Keratinocyte (primary cell): ENCODE measurements around the gene ALDH9A1. TPM values are rescaled to one million over a fixed set of nuclear protein-coding genes. Genes with fewer than 3 reads are reported as not detected.

Experiments
- DNase-seq: peaks from one replicate; pipeline ENCODE4 v3.0.0-alpha.2; 2011; ENCODE audit warnings: low read depth, missing footprints, low spot score
- FAIRE-seq: peaks from 2 replicates; lab custom pipeline; 2011; peaks lifted over from hg19 to GRCh38; lab: Jason Lieb, UNC
- H2AFZ ChIP-seq: 2 replicates; pipeline ENCODE4 v1.6.0; 2012; ENCODE audit warnings: low read length, control low read depth, inconsistent platforms; ENCODE audit not compliant: control insufficient read depth
- H3K27ac ChIP-seq: 2 replicates; pipeline ENCODE4 v1.5.1; 2011; ENCODE audit warnings: low read length; ENCODE audit not compliant: control insufficient read depth, insufficient read depth
- H3K27me3 ChIP-seq: 3 replicates; pipeline ENCODE4 v1.6.0; 2011; ENCODE audit warnings: low read length; ENCODE audit not compliant: control insufficient read depth, insufficient read depth; ENCODE audit errors: extremely low read depth
- H3K36me3 ChIP-seq, 2 experiments: 2 replicates in 1 of 2; 3 replicates in 1 of 2; pipeline ENCODE4 v1.5.1; 2011; ENCODE audit warnings: low read length in 2 of 2, mild to moderate bottlenecking in 1 of 2; ENCODE audit not compliant: control insufficient read depth in 2 of 2, insufficient read depth in 2 of 2; ENCODE audit errors: extremely low read depth in 1 of 2
- H3K4me1 ChIP-seq: 3 replicates; pipeline ENCODE4 v1.5.1; 2011; ENCODE audit warnings: low read length; ENCODE audit not compliant: control insufficient read depth, insufficient read depth; ENCODE audit errors: extremely low read depth
- H3K4me2 ChIP-seq: 3 replicates; pipeline ENCODE4 v1.6.0; 2011; ENCODE audit warnings: low read depth, low read length; ENCODE audit not compliant: control insufficient read depth, insufficient read depth; ENCODE audit errors: extremely low read depth
- H3K4me3 ChIP-seq, 3 experiments: fragments of 200-600 bp in 1 of 3; sonication (generic) in 1 of 3; 2 replicates in 2 of 3; 3 replicates in 1 of 3; pipeline ENCODE4 v1.5.1; 2011 to 2016; ENCODE audit warnings: low read length in 3 of 3, mild to moderate bottlenecking in 3 of 3, control low read depth in 2 of 3, inconsistent platforms in 1 of 3, low read depth in 1 of 3, mixed read lengths in 1 of 3, mixed run types in 1 of 3, moderate library complexity in 1 of 3; ENCODE audit not compliant: control insufficient read depth in 2 of 3, insufficient read depth in 2 of 3; ENCODE audit errors: extremely low read depth in 1 of 3
- H3K79me2 ChIP-seq: 2 replicates; pipeline ENCODE4 v1.6.0; 2012; ENCODE audit warnings: low read length; ENCODE audit not compliant: control insufficient read depth, insufficient read depth
- H3K9ac ChIP-seq: 3 replicates; pipeline ENCODE4 v1.6.0; 2011; ENCODE audit warnings: low read length; ENCODE audit not compliant: control insufficient read depth, insufficient read depth; ENCODE audit errors: extremely low read depth
- H3K9me1 ChIP-seq: 3 replicates; pipeline ENCODE4 v1.6.0; 2011; ENCODE audit warnings: low read length; ENCODE audit not compliant: control insufficient read depth, insufficient read depth; ENCODE audit errors: extremely low read depth
- H3K9me3 ChIP-seq: 2 replicates; pipeline ENCODE4 v1.5.1; 2012; ENCODE audit warnings: low read depth, low read length; ENCODE audit not compliant: control insufficient read depth
- H4K20me1 ChIP-seq: 3 replicates; pipeline ENCODE4 v1.6.0; 2011; ENCODE audit warnings: low read length; ENCODE audit not compliant: control insufficient read depth, insufficient read depth; ENCODE audit errors: extremely low read depth
- EZH2 ChIP-seq: IDR thresholded peaks from one replicate; pipeline ENCODE4 v1.6.1; 2012; ENCODE audit warnings: inconsistent platforms, mild to moderate bottlenecking, low read length, moderate library complexity
- dilution Hi-C: fragments of 300-500 bp; cut with MboI; formaldehyde crosslinking; loops from one replicate; pipeline ENCODE4 v1.7.0; 2020; ENCODE audit warnings: low sequenced_read_pairs; ENCODE audit not compliant: extremely low pct_ligation_motif_present
- polyA plus RNA-seq, 5 experiments: library from polyadenylated mRNA; depleted of rRNA in 3 of 5; stranded (reverse) in 3 of 5; stranded (forward) in 1 of 5; unstranded in 1 of 5; fragments of >200 nt; gene quantifications; 1 replicate in 1 of 5; 2 replicates in 3 of 5; 3 replicates in 1 of 5; pipeline versions ENCODE4 v1.2.1 to v1.2.3, GENCODE V29; 2011 to 2012; ENCODE audit warnings: missing spikeins in 2 of 5, low read depth in 1 of 5, low replicate concordance in 1 of 5
- TF ChIP-seq, protein P1 (sequence below), 3 experiments: IDR thresholded peaks in 1 of 3; conservative IDR thresholded peaks in 1 of 3; optimal IDR thresholded peaks in 1 of 3; 2 replicates in 2 of 3; 3 replicates in 1 of 3; pipeline versions ENCODE3 to v1.5.1; 2011; ENCODE audit warnings: low read length in 3 of 3, mild to moderate bottlenecking in 3 of 3, moderate library complexity in 2 of 3, control low read depth in 1 of 3, inconsistent platforms in 1 of 3; ENCODE audit not compliant: insufficient read depth in 2 of 3; ENCODE audit errors: extremely low read depth in 1 of 3

Gene ALDH9A1
- polyA plus RNA-seq, 1 donor (not counting 4 experiments of a cell fraction or from before 2014, with no cell fraction given) = 77.4 TPM

DNA sequence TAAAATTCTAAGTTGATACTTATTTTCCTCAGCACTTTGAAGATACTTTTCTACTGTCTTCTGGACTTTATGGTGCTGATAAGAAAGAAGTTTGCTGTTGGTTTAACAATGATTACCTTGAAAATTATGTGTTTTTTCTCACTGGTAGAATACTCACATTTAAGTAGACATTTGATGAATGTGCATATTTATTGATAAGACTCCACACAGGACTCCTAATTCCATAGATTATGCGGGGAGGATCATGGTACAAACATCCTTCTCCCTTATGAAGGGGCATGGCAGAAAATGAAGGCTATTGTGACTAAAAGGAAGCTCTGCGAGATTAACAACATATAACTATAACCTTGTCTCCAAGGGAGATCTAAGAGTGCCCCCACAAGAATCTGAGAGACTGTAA, 28.5 kb upstream of the ALDH9A1 start:
- H3K36me3 ChIP-seq = peaks cover 0 to 2% of the 10 kb centered on the region in 2 experiments
- no peaks in the 10 kb centered on the region for H4K20me1 ChIP-seq
- no peak overlapping the region for H3K9ac ChIP-seq
- H3K4me3 ChIP-seq = no peak overlapping the region
- TF ChIP-seq EZH2 = no peak
- TF ChIP-seq, protein P1, sequence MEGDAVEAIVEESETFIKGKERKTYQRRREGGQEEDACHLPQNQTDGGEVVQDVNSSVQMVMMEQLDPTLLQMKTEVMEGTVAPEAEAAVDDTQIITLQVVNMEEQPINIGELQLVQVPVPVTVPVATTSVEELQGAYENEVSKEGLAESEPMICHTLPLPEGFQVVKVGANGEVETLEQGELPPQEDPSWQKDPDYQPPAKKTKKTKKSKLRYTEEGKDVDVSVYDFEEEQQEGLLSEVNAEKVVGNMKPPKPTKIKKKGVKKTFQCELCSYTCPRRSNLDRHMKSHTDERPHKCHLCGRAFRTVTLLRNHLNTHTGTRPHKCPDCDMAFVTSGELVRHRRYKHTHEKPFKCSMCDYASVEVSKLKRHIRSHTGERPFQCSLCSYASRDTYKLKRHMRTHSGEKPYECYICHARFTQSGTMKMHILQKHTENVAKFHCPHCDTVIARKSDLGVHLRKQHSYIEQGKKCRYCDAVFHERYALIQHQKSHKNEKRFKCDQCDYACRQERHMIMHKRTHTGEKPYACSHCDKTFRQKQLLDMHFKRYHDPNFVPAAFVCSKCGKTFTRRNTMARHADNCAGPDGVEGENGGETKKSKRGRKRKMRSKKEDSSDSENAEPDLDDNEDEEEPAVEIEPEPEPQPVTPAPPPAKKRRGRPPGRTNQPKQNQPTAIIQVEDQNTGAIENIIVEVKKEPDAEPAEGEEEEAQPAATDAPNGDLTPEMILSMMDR (optimal IDR thresholded peaks at IDR 0.05 in 1 of 3, IDR thresholded peaks at IDR 0.05 in 1 of 3, conservative IDR thresholded peaks at IDR 0.05 in 1 of 3; ENCODE audit: extremely low read depth in 1 of 3, insufficient read depth in 2 of 3, low read length in 3 of 3) = no peak
- no peak overlapping the region for H3K4me2 ChIP-seq
- FAIRE-seq (no peak), DNase-seq (no peak)
- H2AFZ ChIP-seq = no peak overlapping the region
- no peaks in the 10 kb centered on the region for H3K9me3 ChIP-seq
- H3K9me1 ChIP-seq = no peaks in the 10 kb centered on the region
- no peak overlapping the region for H3K27ac ChIP-seq
- no peaks in the 10 kb centered on the region for H3K79me2 ChIP-seq
- H3K27me3 ChIP-seq = no peaks in the 10 kb centered on the region
- dilution Hi-C loops = no loop called here
- no peaks in the 10 kb centered on the region for H3K4me1 ChIP-seq

DNA sequence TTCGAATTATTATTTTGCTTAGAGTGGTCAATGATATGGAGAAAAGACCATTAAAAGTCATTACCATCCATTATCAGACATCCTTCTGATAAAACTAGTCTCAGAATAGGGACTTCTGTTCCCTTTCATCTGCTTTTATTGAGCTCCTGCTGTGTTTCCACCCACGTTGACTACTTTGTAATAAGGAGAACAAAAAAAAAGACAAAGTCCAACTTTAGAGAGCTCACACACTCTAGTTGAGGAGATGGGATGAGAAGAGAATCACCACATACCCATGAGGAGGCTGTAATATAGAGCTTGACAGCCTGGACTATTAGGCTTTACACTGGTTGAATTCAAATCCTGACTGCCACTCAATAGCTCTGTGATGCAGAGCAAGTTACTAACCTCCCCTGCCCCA, 27.8 kb upstream of the ALDH9A1 start:
- no peak for TF ChIP-seq EZH2
- TF ChIP-seq, protein P1 (optimal IDR thresholded peaks at IDR 0.05 in 1 of 3, IDR thresholded peaks at IDR 0.05 in 1 of 3, conservative IDR thresholded peaks at IDR 0.05 in 1 of 3; ENCODE audit: extremely low read depth in 1 of 3, insufficient read depth in 2 of 3, low read length in 3 of 3) = no peak
- Histone ChIP-seq H3K9me1 (no peaks in the 10 kb centered on the region), H3K4me2 (no peak overlapping the region), H3K4me3 (no peak overlapping the region), H2AFZ (no peak overlapping the region), H3K79me2 (no peaks in the 10 kb centered on the region), H3K4me1 (no peaks in the 10 kb centered on the region), H3K9me3 (no peaks in the 10 kb centered on the region), H3K27ac (no peak overlapping the region), H3K27me3 (no peaks in the 10 kb centered on the region), H3K36me3 (peaks cover 0 to 2% of the 10 kb centered on the region in 2 experiments), H4K20me1 (no peaks in the 10 kb centered on the region), H3K9ac (no peak overlapping the region)
- dilution Hi-C loops = no loop called here
- DNase-seq (no peak), FAIRE-seq (no peak)
